ENCODE data around the gene NDUFB1. TPM values are rescaled to one million over a fixed set of nuclear protein-coding genes. Genes with fewer than 3 reads are reported as not detected.
A peak's percentile ranks its signal among the peaks of the same experiment; 100 is the strongest.

Gene NDUFB1
- total RNA-seq, 1 donor from 2014 or later, result 78.6 TPM

DNA sequence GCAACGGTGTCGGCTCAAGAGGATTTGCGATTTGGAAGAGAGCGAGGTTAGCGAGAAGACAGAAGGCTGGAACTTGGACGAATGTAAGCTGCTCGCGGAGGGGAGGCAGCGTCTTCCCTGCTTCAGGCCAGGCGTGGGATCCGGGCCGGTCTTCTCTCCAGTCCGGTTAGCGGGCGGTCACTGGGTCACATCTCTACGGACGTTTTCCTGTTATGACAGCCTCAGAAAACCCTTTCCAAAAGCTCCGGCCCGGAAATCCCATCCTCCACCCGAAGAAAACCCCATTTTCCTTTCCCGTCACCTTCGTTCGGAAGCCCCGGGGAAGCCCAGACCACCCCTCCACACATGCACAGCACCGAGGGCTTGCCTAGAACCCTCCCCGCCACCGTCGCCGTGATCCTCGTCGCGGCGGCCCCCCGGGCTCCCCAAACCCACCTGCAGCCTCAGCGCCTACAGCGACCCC, 268 bp downstream of the NDUFB1 start:
- H3K27ac Mint-ChIP-seq, result peak overlapping the region; percentile 100
- DNase-seq (ENCODE audit: low spot score), result no peak
- H3K4me1 Mint-ChIP-seq (ENCODE audit: low read depth), result peaks cover 30% of the 10 kb centered on the region
- intact Hi-C loops (cut with micrococcal nuclease), result loop anchor here (1.0 to 10.0 kb wide), 4 partner anchors 15 to 554 kb away; partner anchors contain the start of genes ATXN3 and TRIP11
- no peaks in the 10 kb centered on the region for H3K9me3 Mint-ChIP-seq
- peak overlapping the region; percentile 100 for H3K4me3 Mint-ChIP-seq (ENCODE audit: low read depth)
- no peaks in the 10 kb centered on the region for H3K27me3 Mint-ChIP-seq (ENCODE audit: low read depth)
- H3K36me3 Mint-ChIP-seq (ENCODE audit: low read depth), result peaks cover 57% of the 10 kb centered on the region

DNA sequence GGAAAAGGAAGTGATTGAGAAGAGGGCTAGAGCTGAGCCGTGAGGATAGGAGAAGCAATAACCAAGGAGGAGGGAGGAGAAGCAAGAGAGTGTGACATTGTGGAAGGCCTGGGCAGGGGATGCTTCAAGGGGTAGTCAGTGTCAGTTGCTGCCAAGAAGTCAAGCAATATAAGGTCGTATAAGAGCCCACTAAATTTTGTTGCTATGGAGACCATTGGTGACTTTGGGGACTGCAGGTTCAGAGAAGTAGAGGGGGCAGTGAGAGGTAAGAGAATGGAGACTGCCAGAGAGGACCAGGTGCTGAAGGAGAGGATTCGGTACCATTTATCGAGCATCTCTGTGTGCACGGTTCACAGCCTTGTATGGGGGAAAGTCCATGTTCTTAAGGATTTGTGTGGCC, 12.0 kb downstream of the NDUFB1 start:
- H3K9me3 Mint-ChIP-seq, result no peaks in the 10 kb centered on the region
- no peak overlapping the region for H3K4me3 Mint-ChIP-seq (ENCODE audit: low read depth)
- H3K4me1 Mint-ChIP-seq (ENCODE audit: low read depth), result peaks cover 21% of the 10 kb centered on the region
- H3K27ac Mint-ChIP-seq, result no peak overlapping the region
- no peaks in the 10 kb centered on the region for H3K27me3 Mint-ChIP-seq (ENCODE audit: low read depth)
- H3K36me3 Mint-ChIP-seq (ENCODE audit: low read depth), result no peaks in the 10 kb centered on the region
- DNase-seq (ENCODE audit: low spot score), result no peak
- intact Hi-C loops (cut with micrococcal nuclease), result no loop called here

DNA sequence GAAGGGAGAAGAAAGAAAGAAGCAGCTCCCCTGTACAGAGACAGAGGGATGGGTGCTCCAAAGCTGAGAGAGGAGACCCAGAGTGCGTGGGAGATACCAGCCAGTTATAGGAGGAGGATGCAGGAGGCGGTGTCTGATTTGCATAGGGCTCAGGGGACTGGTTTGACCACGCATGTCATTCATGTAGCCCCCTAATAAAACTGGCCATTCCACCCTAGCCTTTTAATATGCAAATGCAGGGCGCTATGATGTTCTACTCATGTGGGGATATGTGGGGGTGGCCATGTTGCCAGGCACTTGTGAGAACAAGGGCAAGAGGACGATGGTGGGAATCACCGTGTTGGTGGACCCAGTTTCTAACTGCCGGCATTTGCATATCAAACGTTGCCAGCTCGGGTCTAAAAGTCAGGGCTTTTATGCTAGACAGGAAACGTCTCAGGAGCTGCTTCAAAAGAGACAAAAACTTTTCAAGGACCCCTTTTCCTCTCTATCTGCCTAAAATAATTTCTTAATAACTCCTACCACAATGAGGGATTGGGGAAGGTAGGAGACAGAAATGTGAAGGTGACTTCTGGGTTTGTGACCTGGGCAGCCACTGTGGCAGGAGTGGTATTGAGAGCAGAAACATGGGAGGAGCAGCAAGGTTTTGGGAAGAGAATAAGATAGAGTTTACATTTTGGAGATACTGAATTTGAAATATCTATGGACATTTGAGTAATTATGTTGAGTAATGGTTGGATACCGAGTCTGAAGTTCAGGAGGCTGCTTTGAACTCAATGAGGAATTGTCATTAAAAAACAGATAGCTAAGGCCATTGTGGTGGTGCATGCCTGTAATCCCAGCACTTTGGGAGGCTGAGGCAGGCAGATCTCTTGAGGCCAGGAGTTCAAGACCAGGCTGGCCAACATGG, 12.9 kb downstream of the NDUFB1 start:
- Mint-ChIP-seq H3K36me3 (ENCODE audit: low read depth) (no peaks in the 10 kb centered on the region), H3K4me3 (ENCODE audit: low read depth) (no peak overlapping the region), H3K27me3 (ENCODE audit: low read depth) (no peaks in the 10 kb centered on the region), H3K27ac (no peak overlapping the region), H3K4me1 (ENCODE audit: low read depth) (peaks cover 21% of the 10 kb centered on the region), H3K9me3 (no peaks in the 10 kb centered on the region)
- intact Hi-C loops (cut with micrococcal nuclease), result no loop called here
- DNase-seq (ENCODE audit: low spot score), result no peak

DNA sequence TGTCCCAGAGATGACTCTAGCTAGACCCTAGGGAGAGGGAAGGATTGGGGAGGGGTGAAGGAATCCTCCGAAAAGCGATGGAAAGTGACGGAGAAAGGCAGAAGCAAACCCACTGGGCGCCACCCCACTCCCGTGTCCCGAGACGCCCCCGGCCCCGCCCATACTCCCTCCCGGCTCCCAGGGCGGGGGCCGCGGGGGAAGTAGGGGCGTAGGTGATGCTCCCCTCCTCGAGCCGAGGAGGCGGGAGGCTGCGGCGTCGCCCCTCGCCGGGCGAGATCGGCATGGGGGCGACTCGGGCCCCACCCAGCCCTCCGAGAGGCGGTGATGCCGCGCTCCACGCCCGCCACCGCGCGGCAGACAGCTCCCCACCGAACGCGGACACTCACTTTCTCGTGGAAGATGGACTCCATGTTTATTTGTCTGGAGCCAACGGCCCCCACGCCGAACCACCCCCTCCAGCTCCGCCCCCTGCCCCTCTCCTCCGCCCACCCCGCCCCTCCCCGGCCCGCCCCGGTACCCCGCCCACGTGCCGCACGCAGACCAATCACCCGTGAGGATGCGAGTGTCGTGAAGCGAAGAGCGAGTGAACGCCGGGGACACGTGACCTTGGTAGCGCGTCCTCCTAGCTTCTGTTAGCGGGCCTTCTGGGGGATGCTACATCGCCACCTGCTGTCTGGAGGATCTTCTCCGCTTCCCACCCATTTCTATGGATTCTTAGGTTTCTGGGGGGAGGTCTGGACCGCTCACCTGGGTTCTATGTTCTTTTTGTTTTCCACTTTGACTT, 15.2 kb downstream of the NDUFB1 start, which contains the start of gene ATXN3:
TSS of gene ATXN3 (minus strand) at position 440 of the 784 bp plus-strand sequence. CDS start at position 410, 30 bp downstream.
- Mint-ChIP-seq H3K27ac (peak within 1 kb of the TSS; percentile 96), H3K4me3 (ENCODE audit: low read depth) (peak within 1 kb of the TSS; percentile 99), H3K9me3 (no peaks in the 10 kb centered on the region), H3K4me1 (ENCODE audit: low read depth) (peaks cover 29% of the 10 kb centered on the region), H3K27me3 (ENCODE audit: low read depth) (no peaks in the 10 kb centered on the region), H3K36me3 (ENCODE audit: low read depth) (no peaks in the 10 kb centered on the region)
- peak; percentile 94 for DNase-seq (ENCODE audit: low spot score)
- intact Hi-C loops (cut with micrococcal nuclease), result loop anchor here (1.0 kb wide), 2 partner anchors 15 to 66 kb away; partner anchors contain the start of genes CPSF2, NDUFB1 and TRIP11

DNA sequence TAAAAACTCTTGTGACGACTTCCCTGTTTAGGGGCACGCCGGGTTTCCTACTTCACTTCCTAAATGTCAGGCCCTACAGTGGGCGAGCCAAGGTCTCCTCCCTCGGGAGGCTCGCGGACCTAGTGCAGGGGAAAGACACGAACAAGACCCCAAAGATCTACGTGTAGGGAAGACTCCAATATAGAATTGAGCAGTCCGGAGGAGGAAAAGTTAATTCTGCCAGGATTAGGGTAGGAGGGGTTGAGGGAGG, 15.7 kb downstream of the NDUFB1 start:
- Mint-ChIP-seq H3K4me1 (ENCODE audit: low read depth) (peaks cover 29% of the 10 kb centered on the region), H3K27me3 (ENCODE audit: low read depth) (no peaks in the 10 kb centered on the region), H3K9me3 (no peaks in the 10 kb centered on the region), H3K27ac (peak overlapping the region; percentile 96), H3K4me3 (ENCODE audit: low read depth) (peak overlapping the region; percentile 99), H3K36me3 (ENCODE audit: low read depth) (no peaks in the 10 kb centered on the region)
- intact Hi-C loops (cut with micrococcal nuclease), result loop anchor here (1.0 kb wide), 2 partner anchors 15 to 66 kb away; partner anchors contain the start of genes CPSF2, NDUFB1 and TRIP11
- DNase-seq (ENCODE audit: low spot score), result no peak

DNA sequence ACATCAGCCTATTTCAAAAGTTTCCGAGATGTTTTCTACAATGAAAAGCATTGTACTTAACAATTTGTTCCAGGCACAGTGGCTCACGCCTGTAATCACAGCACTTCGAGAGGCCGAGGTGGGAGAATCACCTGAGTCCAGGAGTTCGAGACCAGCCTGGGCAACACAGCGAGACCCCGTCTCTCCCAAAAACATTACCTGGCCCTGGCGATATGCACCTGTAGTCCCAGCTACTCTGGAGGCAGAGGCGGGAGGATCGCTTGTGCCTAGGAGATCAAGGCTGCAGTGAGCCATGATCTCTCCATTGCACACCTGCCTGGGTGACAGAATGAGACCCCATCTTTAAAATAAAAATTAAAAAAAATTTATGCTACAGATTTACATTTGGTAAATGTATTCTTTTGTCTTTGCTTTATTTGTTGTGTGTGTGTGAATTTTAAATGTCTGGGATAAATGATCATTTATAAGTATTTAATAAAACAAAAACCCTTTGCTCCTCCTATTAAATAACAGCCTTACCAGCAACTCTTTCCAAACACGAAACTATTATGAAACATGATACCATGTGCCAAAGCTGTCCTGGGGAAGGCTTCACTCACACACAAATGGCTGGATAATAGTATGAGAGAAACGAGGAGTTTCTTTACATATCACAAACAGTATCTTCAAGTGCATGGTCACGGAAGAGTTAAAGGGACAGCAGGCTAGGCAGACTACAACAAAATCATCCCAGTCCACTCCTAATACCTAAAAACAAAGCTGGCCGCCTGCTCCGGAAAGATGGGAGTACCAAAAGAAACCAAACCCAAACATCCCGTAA, 16.2 kb downstream of the NDUFB1 start:
- no peaks in the 10 kb centered on the region for H3K27me3 Mint-ChIP-seq (ENCODE audit: low read depth)
- DNase-seq (ENCODE audit: low spot score), result no peak
- H3K27ac Mint-ChIP-seq, result peak overlapping the region; percentile 96
- H3K4me1 Mint-ChIP-seq (ENCODE audit: low read depth), result peaks cover 29% of the 10 kb centered on the region
- H3K9me3 Mint-ChIP-seq, result no peaks in the 10 kb centered on the region
- peak overlapping the region; percentile 99 for H3K4me3 Mint-ChIP-seq (ENCODE audit: low read depth)
- no peaks in the 10 kb centered on the region for H3K36me3 Mint-ChIP-seq (ENCODE audit: low read depth)
- intact Hi-C loops (cut with micrococcal nuclease), result no loop called here

DNA sequence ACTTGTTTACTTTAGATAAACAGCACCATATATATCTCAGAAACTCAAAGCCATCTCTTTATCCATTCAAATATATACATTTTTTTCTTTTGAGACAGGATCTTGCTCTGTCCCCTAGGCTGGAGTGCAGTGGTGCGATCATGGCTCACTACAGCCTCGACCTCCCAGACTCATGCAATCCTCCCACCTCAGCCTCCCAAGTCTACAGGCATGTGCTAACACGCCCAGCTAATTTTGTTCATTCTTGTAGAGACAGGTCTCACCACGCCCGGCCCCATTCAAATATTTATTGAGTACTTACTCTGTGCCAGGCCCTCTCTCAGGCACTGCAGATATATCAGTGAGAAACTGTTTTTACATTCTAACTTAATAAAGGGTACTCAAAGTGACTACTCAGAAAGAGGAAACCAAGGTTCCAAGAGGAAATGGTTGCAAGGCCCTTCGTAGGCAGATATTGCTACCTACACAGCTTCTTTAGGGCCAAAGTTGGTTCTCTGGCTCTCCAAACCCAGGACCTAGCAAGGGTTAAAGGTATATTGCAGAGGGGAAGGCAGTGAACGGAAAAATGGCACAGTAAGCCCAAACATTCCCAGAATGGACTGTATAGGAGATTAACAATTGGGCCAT, 18.0 kb downstream of the NDUFB1 start:
- Mint-ChIP-seq H3K4me1 (ENCODE audit: low read depth) (peaks cover 29% of the 10 kb centered on the region), H3K27ac (no peak overlapping the region), H3K9me3 (no peaks in the 10 kb centered on the region), H3K36me3 (ENCODE audit: low read depth) (no peaks in the 10 kb centered on the region), H3K27me3 (ENCODE audit: low read depth) (no peaks in the 10 kb centered on the region), H3K4me3 (ENCODE audit: low read depth) (no peak overlapping the region)
- intact Hi-C loops (cut with micrococcal nuclease), result no loop called here
- DNase-seq (ENCODE audit: low spot score), result no peak

DNA sequence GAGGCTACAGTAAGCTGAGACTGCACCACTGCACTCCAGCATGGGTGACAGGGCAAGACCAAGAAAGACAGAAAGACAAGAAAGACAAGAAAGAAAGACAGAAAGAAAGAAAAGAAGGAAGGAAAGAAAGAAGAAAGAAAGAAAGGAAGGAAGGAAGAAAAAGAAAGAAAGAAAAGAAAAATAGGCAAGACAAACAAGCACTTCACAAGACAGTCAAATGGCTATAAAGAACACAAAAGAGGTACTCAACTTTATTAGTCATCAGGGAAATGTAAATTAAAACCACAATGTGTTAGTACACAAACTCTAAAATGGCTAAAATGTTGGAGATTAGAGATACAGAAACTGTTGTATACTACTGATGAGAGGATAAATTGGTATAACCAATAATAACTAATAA, 21.7 kb downstream of the NDUFB1 start:
- no peak overlapping the region for H3K27ac Mint-ChIP-seq
- H3K27me3 Mint-ChIP-seq (ENCODE audit: low read depth), result no peaks in the 10 kb centered on the region
- H3K4me3 Mint-ChIP-seq (ENCODE audit: low read depth), result no peak overlapping the region
- intact Hi-C loops (cut with micrococcal nuclease), result no loop called here
- peaks cover 12% of the 10 kb centered on the region for H3K4me1 Mint-ChIP-seq (ENCODE audit: low read depth)
- DNase-seq (ENCODE audit: low spot score), result no peak
- H3K9me3 Mint-ChIP-seq, result no peaks in the 10 kb centered on the region
- H3K36me3 Mint-ChIP-seq (ENCODE audit: low read depth), result peaks cover 5% of the 10 kb centered on the region

DNA sequence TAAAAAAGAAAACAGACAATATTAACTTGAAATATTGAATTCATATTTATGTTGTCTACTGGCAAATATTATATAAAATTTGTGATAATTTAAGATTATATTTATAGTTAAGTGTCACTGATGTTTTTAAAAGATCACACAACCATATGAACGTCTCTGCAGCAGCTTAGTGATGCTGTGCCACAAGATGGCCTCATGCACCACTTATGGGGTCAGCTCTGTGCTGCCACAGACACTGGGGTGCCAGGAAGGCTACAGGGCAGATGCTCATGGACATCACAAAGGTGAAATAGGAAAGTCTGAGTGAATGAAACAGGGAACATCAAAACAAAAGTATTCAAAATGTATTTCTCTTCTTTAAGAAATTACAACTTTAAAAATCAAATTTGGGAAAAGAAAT, 28.2 kb downstream of the NDUFB1 start:
- no peak for DNase-seq (ENCODE audit: low spot score)
- intact Hi-C loops (cut with micrococcal nuclease), result no loop called here
- no peaks in the 10 kb centered on the region for H3K27me3 Mint-ChIP-seq (ENCODE audit: low read depth)
- no peak overlapping the region for H3K27ac Mint-ChIP-seq
- no peaks in the 10 kb centered on the region for H3K9me3 Mint-ChIP-seq
- peaks cover 18% of the 10 kb centered on the region for H3K36me3 Mint-ChIP-seq (ENCODE audit: low read depth)
- H3K4me3 Mint-ChIP-seq (ENCODE audit: low read depth), result no peak overlapping the region
- no peaks in the 10 kb centered on the region for H3K4me1 Mint-ChIP-seq (ENCODE audit: low read depth)

DNA sequence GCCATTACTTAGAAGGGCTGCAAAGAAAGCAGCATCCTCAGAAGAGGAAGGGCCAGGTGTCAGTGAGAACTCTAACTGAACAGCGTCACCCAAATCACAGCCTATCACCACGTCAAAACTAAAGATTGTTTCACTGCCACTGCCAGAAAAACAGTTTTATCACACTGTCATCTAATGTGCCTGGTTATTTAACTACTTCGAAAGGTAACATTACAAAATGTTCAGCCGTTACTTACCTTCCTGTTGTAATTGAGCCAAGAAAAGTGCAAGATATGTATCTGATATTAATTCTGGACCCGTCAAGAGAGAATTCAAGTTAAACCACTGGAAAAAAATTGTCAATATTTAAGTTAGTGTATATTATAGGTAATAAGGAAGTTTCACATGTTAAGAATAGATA, 33.0 kb downstream of the NDUFB1 start:
- H3K27me3 Mint-ChIP-seq (ENCODE audit: low read depth), result no peaks in the 10 kb centered on the region
- no peaks in the 10 kb centered on the region for H3K9me3 Mint-ChIP-seq
- intact Hi-C loops (cut with micrococcal nuclease), result no loop called here
- no peaks in the 10 kb centered on the region for H3K4me1 Mint-ChIP-seq (ENCODE audit: low read depth)
- DNase-seq (ENCODE audit: low spot score), result no peak
- H3K27ac Mint-ChIP-seq, result no peak overlapping the region
- H3K4me3 Mint-ChIP-seq (ENCODE audit: low read depth), result no peak overlapping the region
- H3K36me3 Mint-ChIP-seq (ENCODE audit: low read depth), result peaks cover 34% of the 10 kb centered on the region

DNA sequence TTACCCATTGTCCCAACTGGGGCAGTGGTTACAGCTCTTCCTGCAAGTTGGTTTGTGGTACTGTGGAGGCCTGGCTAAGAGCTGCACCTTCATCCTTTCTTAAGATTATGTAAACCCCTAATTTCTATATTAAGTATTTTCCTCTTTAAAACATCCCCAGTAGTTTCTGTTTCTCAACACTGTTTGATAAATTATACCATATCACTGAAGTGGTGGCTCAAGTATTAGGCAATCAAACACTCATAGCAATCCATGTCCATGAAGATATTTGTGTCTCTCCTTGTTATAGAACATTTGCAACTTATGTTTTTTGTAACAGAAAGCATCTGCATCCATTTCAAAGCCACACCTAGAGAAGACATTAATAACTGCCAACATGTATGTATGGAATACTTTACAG, 47.0 kb downstream of the NDUFB1 start:
- Mint-ChIP-seq H3K4me3 (ENCODE audit: low read depth) (no peak overlapping the region), H3K27me3 (ENCODE audit: low read depth) (no peaks in the 10 kb centered on the region), H3K9me3 (no peaks in the 10 kb centered on the region), H3K27ac (no peak overlapping the region), H3K36me3 (ENCODE audit: low read depth) (peaks cover 25% of the 10 kb centered on the region), H3K4me1 (ENCODE audit: low read depth) (no peaks in the 10 kb centered on the region)
- intact Hi-C loops (cut with micrococcal nuclease), result no loop called here
- DNase-seq (ENCODE audit: low spot score), result no peak
